ENCODE results near the gene UROS. TPM values are rescaled to one million over a fixed set of nuclear protein-coding genes. Genes with fewer than 3 reads are reported as not detected.
A peak's percentile ranks its signal among the peaks of the same experiment; 100 is the strongest.

The UROS gene
- total and polyA plus RNA-seq, 5 donors from 2014 or later: 22.3 to 72.6 (median 62.5) TPM

DNA sequence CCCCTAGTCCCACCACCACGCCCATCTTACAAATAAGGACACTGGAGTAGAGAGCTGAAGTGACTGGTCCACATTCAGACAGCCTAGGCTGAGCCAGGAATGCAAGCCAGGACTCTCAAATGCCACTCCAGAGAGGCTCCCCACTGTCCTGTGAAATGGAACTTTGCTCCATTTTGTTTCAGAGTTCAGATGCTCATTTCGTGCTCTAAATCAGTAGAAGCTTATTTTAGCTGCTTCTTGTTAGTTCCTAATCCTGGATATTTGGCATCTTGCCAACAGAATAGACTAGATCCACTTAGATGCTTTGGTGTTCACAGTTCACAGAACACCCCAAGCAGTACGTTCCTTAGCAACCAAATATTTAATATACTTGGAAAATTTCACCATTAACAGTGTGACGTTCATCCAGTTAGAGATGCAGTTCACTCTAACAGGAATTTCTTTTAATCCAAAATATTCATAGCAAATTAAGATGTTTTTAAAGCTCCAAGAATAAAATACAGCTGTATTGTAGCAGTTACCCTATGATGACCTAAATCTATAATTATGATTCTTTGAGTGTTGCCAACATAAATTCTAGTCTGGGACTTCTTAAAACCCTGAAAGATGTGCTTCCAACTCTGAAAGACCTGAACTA is 54.7 kb downstream of the UROS start:
- no peak overlapping the region for H3K4me3 Mint-ChIP-seq
- H3K27me3 Mint-ChIP-seq: no peaks in the 10 kb centered on the region
- H3K4me1 ChIP-seq (ENCODE audit: control insufficient read depth, insufficient read depth, low read length, poor library complexity, severe bottlenecking): no peaks in the 10 kb centered on the region
- H3K4me3 ChIP-seq (ENCODE audit: low read depth, low read length): no peak overlapping the region
- ATAC-seq (ENCODE audit: low read depth in 2 of 2): no peak
- no peak overlapping the region for H3K27ac ChIP-seq (ENCODE audit: insufficient read depth, low read length, poor library complexity, severe bottlenecking)
- H3K9me3 ChIP-seq (ENCODE audit: control insufficient read depth in 2 of 2, low read length in 2 of 2): no peaks in the 10 kb centered on the region
- H3K27ac Mint-ChIP-seq: peak overlapping the region in 2 of 3 donors; percentile 41 to 61
- no peaks in the 10 kb centered on the region for H3K27me3 ChIP-seq (ENCODE audit: control insufficient read depth, insufficient read depth, low read length)
- no peaks in the 10 kb centered on the region for H3K9me3 Mint-ChIP-seq
- no peak for DNase-seq
- peaks cover 38% of the 10 kb centered on the region for H3K36me3 ChIP-seq (ENCODE audit: control insufficient read depth, insufficient read depth, low read length)
- peaks cover 0 to 3% (median 0%) of the 10 kb centered on the region in 4 donors for H3K4me1 Mint-ChIP-seq
- H3K36me3 Mint-ChIP-seq: peaks cover 30% of the 10 kb centered on the region

DNA sequence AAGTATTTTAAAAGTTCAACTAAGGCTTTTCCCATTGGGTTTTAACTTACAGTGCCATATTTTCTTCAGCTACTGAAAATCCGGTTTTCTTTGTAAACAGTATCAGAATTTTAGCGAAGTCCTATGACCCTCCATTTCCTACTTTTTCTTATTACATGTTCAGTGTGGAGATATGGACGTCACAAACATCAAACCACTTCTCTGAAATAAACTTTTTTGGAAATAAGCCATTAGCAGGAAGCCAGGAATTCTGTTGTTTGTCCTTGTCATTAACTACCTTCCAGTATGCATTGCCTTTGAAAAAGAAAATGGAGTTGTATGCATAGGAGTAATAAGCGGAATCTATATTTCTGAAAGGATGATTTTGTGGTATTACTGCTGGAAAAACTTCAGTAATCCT is 56.5 kb downstream of the UROS start:
- H3K4me3 Mint-ChIP-seq: no peak overlapping the region
- H3K27ac Mint-ChIP-seq: peak overlapping the region in 1 of 3 donors; percentile 11
- ATAC-seq (ENCODE audit: low read depth in 2 of 2) (no peak), DNase-seq (no peak)
- Histone ChIP-seq H3K27ac (ENCODE audit: insufficient read depth, low read length, poor library complexity, severe bottlenecking) (no peak overlapping the region), H3K4me1 (ENCODE audit: control insufficient read depth, insufficient read depth, low read length, poor library complexity, severe bottlenecking) (no peaks in the 10 kb centered on the region), H3K27me3 (ENCODE audit: control insufficient read depth, insufficient read depth, low read length) (no peaks in the 10 kb centered on the region), H3K4me3 (ENCODE audit: low read depth, low read length) (no peak overlapping the region), H3K36me3 (ENCODE audit: control insufficient read depth, insufficient read depth, low read length) (peaks cover 54% of the 10 kb centered on the region), H3K9me3 (ENCODE audit: control insufficient read depth in 2 of 2, low read length in 2 of 2) (no peaks in the 10 kb centered on the region)
- peaks cover 41% of the 10 kb centered on the region for H3K36me3 Mint-ChIP-seq
- no peaks in the 10 kb centered on the region for H3K27me3 Mint-ChIP-seq
- H3K9me3 Mint-ChIP-seq: no peaks in the 10 kb centered on the region
- peaks cover 0 to 3% (median 0%) of the 10 kb centered on the region in 4 donors for H3K4me1 Mint-ChIP-seq

GRCh38 chr10:125765835-125766234 is 57.2 kb downstream of the UROS start:
- Histone ChIP-seq H3K9me3 (ENCODE audit: control insufficient read depth in 2 of 2, low read length in 2 of 2) (no peaks in the 10 kb centered on the region), H3K4me3 (ENCODE audit: low read depth, low read length) (no peak overlapping the region), H3K27me3 (ENCODE audit: control insufficient read depth, insufficient read depth, low read length) (no peaks in the 10 kb centered on the region), H3K27ac (ENCODE audit: insufficient read depth, low read length, poor library complexity, severe bottlenecking) (no peak overlapping the region), H3K4me1 (ENCODE audit: control insufficient read depth, insufficient read depth, low read length, poor library complexity, severe bottlenecking) (no peaks in the 10 kb centered on the region), H3K36me3 (ENCODE audit: control insufficient read depth, insufficient read depth, low read length) (peaks cover 61% of the 10 kb centered on the region)
- Mint-ChIP-seq H3K9me3 (no peaks in the 10 kb centered on the region), H3K36me3 (peaks cover 45% of the 10 kb centered on the region), H3K4me1 (peaks cover 0 to 3% (median 0%) of the 10 kb centered on the region in 4 donors), H3K27me3 (no peaks in the 10 kb centered on the region), H3K27ac (no peak overlapping the region), H3K4me3 (no peak overlapping the region)
- DNase-seq (no peak), ATAC-seq (ENCODE audit: low read depth in 2 of 2) (no peak)

DNA sequence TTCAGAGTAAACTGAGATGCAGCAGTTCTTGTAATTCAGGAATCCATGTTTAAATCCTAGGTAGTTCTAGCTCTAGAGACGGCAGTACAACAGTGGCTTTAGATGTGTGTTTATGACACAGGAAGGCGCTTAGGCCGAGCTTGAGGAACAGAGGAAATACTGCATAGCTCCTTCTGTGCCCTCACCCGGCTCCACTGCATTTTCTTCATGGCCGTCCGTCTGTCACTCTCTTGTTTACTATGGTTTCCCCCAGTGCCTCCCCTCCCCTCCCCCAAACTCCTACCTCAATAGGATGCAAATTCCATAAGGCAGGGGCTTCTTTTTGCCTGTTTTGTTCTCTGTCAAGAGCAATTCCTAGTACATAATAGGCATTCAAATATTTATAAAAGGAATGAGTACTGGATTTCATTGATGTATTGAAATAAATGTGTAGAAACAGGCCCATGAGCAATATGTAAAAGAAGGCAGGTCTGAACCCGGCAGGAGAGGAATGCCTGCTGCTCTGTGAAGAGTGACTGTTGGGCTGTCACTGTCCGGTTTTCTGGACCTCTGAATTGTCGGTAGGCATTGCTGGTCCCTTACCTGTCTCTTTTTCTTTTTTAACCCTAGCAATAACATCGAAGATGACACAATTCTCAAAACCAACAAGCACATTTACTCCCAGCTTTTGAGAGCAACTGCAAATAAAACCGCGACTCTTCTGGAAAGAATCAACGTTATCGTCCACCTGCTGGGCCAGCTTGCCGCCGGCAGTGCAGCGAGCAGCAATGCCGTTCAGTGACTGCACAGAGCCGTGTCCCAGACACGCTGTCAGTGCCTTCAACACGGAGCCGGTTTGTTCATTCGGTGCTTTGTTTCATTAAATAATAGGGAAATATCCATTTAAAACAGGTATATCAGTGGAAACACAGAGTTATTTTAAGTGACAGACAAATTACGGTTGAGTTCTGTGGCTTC is 60.1 kb downstream of the UROS start:
- Histone ChIP-seq H3K4me1 (ENCODE audit: control insufficient read depth, insufficient read depth, low read length, poor library complexity, severe bottlenecking) (no peaks in the 10 kb centered on the region), H3K27me3 (ENCODE audit: control insufficient read depth, insufficient read depth, low read length) (no peaks in the 10 kb centered on the region), H3K36me3 (ENCODE audit: control insufficient read depth, insufficient read depth, low read length) (peaks cover 86% of the 10 kb centered on the region), H3K27ac (ENCODE audit: insufficient read depth, low read length, poor library complexity, severe bottlenecking) (no peak overlapping the region), H3K4me3 (ENCODE audit: low read depth, low read length) (no peak overlapping the region), H3K9me3 (ENCODE audit: control insufficient read depth in 2 of 2, low read length in 2 of 2) (no peaks in the 10 kb centered on the region)
- peaks cover 0 to 6% (median 2%) of the 10 kb centered on the region in 4 donors for H3K4me1 Mint-ChIP-seq
- peak overlapping the region in 1 of 3 donors; percentile 17 for H3K27ac Mint-ChIP-seq
- H3K27me3 Mint-ChIP-seq: no peaks in the 10 kb centered on the region
- no peak for ATAC-seq (ENCODE audit: low read depth in 2 of 2)
- H3K36me3 Mint-ChIP-seq: peaks cover 50% of the 10 kb centered on the region
- H3K4me3 Mint-ChIP-seq: no peak overlapping the region
- DNase-seq: no peak
- no peaks in the 10 kb centered on the region for H3K9me3 Mint-ChIP-seq

DNA sequence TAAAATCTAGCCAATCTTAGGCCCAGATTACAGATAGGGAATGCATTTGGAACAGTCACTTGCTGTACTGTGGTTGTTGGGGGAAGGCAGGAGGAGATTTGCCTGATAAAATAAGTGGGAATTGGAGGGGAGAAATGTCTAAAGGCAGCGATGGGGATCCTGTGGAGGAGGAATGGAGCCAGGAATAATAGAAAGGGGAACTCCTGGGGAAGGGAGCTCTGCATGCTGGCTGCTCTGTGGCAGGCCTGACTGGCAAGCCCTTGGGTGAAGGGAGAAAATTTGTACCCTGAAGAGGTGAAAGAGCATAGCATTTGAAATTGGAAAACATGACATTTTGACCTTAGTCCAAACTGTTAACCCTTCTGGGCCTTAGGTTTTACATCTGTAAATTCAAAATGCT is 61.1 kb downstream of the UROS start:
- H3K27me3 ChIP-seq (ENCODE audit: control insufficient read depth, insufficient read depth, low read length): no peaks in the 10 kb centered on the region
- H3K4me3 ChIP-seq (ENCODE audit: low read depth, low read length): no peak overlapping the region
- no peak for ATAC-seq (ENCODE audit: low read depth in 2 of 2)
- H3K4me1 Mint-ChIP-seq: peaks cover 0 to 13% (median 3%) of the 10 kb centered on the region in 4 donors
- no peaks in the 10 kb centered on the region for H3K27me3 Mint-ChIP-seq
- H3K27ac Mint-ChIP-seq: no peak overlapping the region
- no peaks in the 10 kb centered on the region for H3K9me3 ChIP-seq (ENCODE audit: control insufficient read depth in 2 of 2, low read length in 2 of 2)
- H3K4me1 ChIP-seq (ENCODE audit: control insufficient read depth, insufficient read depth, low read length, poor library complexity, severe bottlenecking): no peaks in the 10 kb centered on the region
- H3K36me3 ChIP-seq (ENCODE audit: control insufficient read depth, insufficient read depth, low read length): peaks cover 87% of the 10 kb centered on the region
- DNase-seq: no peak
- no peak overlapping the region for H3K27ac ChIP-seq (ENCODE audit: insufficient read depth, low read length, poor library complexity, severe bottlenecking)
- H3K9me3 Mint-ChIP-seq: no peaks in the 10 kb centered on the region
- H3K4me3 Mint-ChIP-seq: no peak overlapping the region
- H3K36me3 Mint-ChIP-seq: peaks cover 58% of the 10 kb centered on the region

- Histone ChIP-seq H3K36me3 (ENCODE audit: control insufficient read depth, insufficient read depth, low read length) (peaks cover 84% of the 10 kb centered on the region), H3K9me3 (ENCODE audit: control insufficient read depth in 2 of 2, low read length in 2 of 2) (no peaks in the 10 kb centered on the region), H3K27me3 (ENCODE audit: control insufficient read depth, insufficient read depth, low read length) (no peaks in the 10 kb centered on the region), H3K27ac (ENCODE audit: insufficient read depth, low read length, poor library complexity, severe bottlenecking) (no peak overlapping the region), H3K4me1 (ENCODE audit: control insufficient read depth, insufficient read depth, low read length, poor library complexity, severe bottlenecking) (no peaks in the 10 kb centered on the region), H3K4me3 (ENCODE audit: low read depth, low read length) (no peak overlapping the region)
- ATAC-seq (ENCODE audit: low read depth in 2 of 2): no peak
- Mint-ChIP-seq H3K4me3 (no peak overlapping the region), H3K4me1 (peaks cover 9 to 21% (median 14%) of the 10 kb centered on the region in 4 donors), H3K27me3 (no peaks in the 10 kb centered on the region), H3K9me3 (no peaks in the 10 kb centered on the region), H3K27ac (no peak overlapping the region), H3K36me3 (peaks cover 60% of the 10 kb centered on the region)
- no peak for DNase-seq
Measured at GRCh38 chr10:125757742-125758141, 65.3 kb downstream of the UROS start.

DNA sequence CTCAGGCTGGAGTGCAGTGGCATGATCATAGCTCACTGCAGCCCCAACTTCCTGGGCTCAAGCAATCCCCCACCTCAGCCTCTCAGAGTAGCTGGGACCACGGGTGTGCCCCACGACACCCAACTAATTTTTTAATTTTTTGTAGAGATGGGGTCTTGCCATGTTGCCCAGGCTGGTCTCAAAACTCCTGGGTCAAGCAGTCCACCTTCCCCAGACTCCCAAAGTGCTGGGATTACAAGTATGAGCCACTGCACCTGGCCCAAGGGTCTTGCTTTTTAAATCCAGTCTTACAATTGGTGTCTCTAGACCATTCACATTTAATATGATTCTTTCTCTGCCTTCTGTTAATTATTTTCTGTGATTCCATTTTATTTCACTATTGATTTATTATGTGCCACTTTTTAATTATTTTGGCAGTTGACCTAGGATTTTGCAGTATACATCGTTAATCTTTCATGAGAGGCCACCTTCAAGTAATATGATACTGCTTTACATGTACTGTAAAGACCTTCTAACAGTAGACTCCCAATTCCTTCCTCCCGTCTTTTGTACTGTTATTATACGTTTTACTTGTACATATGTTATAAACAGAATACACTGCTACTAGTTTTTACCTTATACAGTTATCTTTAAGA is 66.1 kb downstream of the UROS start:
- Histone ChIP-seq H3K9me3 (ENCODE audit: control insufficient read depth in 2 of 2, low read length in 2 of 2) (no peaks in the 10 kb centered on the region), H3K27me3 (ENCODE audit: control insufficient read depth, insufficient read depth, low read length) (no peaks in the 10 kb centered on the region), H3K4me3 (ENCODE audit: low read depth, low read length) (no peak overlapping the region), H3K4me1 (ENCODE audit: control insufficient read depth, insufficient read depth, low read length, poor library complexity, severe bottlenecking) (no peaks in the 10 kb centered on the region), H3K27ac (ENCODE audit: insufficient read depth, low read length, poor library complexity, severe bottlenecking) (no peak overlapping the region), H3K36me3 (ENCODE audit: control insufficient read depth, insufficient read depth, low read length) (peaks cover 82% of the 10 kb centered on the region)
- ATAC-seq (ENCODE audit: low read depth in 2 of 2): no peak
- H3K9me3 Mint-ChIP-seq: no peaks in the 10 kb centered on the region
- H3K36me3 Mint-ChIP-seq: peaks cover 60% of the 10 kb centered on the region
- no peaks in the 10 kb centered on the region for H3K27me3 Mint-ChIP-seq
- H3K27ac Mint-ChIP-seq: no peak overlapping the region
- no peak overlapping the region for H3K4me3 Mint-ChIP-seq
- H3K4me1 Mint-ChIP-seq: peaks cover 9 to 21% (median 15%) of the 10 kb centered on the region in 4 donors
- no peak for DNase-seq
